Fibroblast of lung (primary cell): ENCODE data around the gene CTDP1. TPM values are rescaled to one million over a fixed set of nuclear protein-coding genes. Genes with fewer than 3 reads are reported as not detected.

Source experiments
- DNase-seq, 2 donors: peaks; one replicate each; pipeline versions ENCODE4 v3.0.0 to v3.0.0-alpha.2; 2010; ENCODE audit warnings: low read depth in 2 of 2
- H2AFZ ChIP-seq: 2 replicates; pipeline ENCODE4 v1.5.1; 2012; ENCODE audit warnings: low read length, control low read depth, inconsistent platforms
- H3K27ac ChIP-seq: 2 replicates; pipeline ENCODE4 v1.5.1; 2011; ENCODE audit warnings: low read length, control low read depth; ENCODE audit not compliant: insufficient read depth
- H3K27me3 ChIP-seq: 2 replicates; pipeline ENCODE4 v1.5.1; 2011; ENCODE audit warnings: mild to moderate bottlenecking, low read length; ENCODE audit not compliant: control insufficient read depth, insufficient read depth
- H3K36me3 ChIP-seq: 2 replicates; pipeline ENCODE4 v1.5.1; 2011; ENCODE audit warnings: low read length; ENCODE audit not compliant: control insufficient read depth, insufficient read depth
- H3K4me1 ChIP-seq: 2 replicates; pipeline ENCODE4 v1.5.1; 2011; ENCODE audit warnings: low read length; ENCODE audit not compliant: control insufficient read depth, insufficient read depth; ENCODE audit errors: extremely low read depth
- H3K4me2 ChIP-seq: 2 replicates; pipeline ENCODE4 v1.5.1; 2011; ENCODE audit warnings: low read length, control low read depth; ENCODE audit not compliant: insufficient read depth; ENCODE audit errors: extremely low read depth
- H3K4me3 ChIP-seq, 4 experiments: fragments of 200-600 bp in 1 of 4; sonication (generic) in 1 of 4; replicated peaks in 1 of 4; 2 replicates each; pipeline ENCODE4 v1.5.1; 2011 to 2016; ENCODE audit warnings: low read length in 4 of 4, low read depth in 3 of 4, mild to moderate bottlenecking in 3 of 4, control low read depth in 2 of 4, inconsistent platforms in 1 of 4, mixed read lengths in 1 of 4; ENCODE audit not compliant: insufficient read depth in 1 of 4; ENCODE audit errors: control extremely low read depth in 1 of 4
- H3K79me2 ChIP-seq: 2 replicates; pipeline ENCODE4 v1.5.1; 2012; ENCODE audit warnings: mild to moderate bottlenecking, low read length, inconsistent platforms; ENCODE audit not compliant: control insufficient read depth, insufficient read depth
- H3K9ac ChIP-seq: 2 replicates; pipeline ENCODE4 v1.5.1; 2011; ENCODE audit warnings: mild to moderate bottlenecking, low read length, control low read depth; ENCODE audit not compliant: insufficient read depth
- H3K9me3 ChIP-seq: 2 replicates; pipeline ENCODE4 v1.5.1; 2012; ENCODE audit warnings: low read depth, low read length; ENCODE audit not compliant: control insufficient read depth, insufficient read depth
- H4K20me1 ChIP-seq: 2 replicates; pipeline ENCODE4 v1.5.1; 2011; ENCODE audit warnings: low read length; ENCODE audit not compliant: control insufficient read depth, insufficient read depth; ENCODE audit errors: extremely low read depth
- EZH2 ChIP-seq: IDR thresholded peaks from 2 replicates; pipeline ENCODE4 v1.5.1; 2012; ENCODE audit warnings: low read length, control low read depth, mild to moderate bottlenecking; ENCODE audit errors: missing control alignments
- polyA plus RNA-seq, 2 donors: library from polyadenylated mRNA; depleted of rRNA in 1 of 2; stranded (reverse) in 1 of 2; unstranded in 1 of 2; fragments of >200 nt; gene quantifications; 2 replicates each; pipeline ENCODE4 v1.2.1, GENCODE V29; 2011 to 2012; ENCODE audit warnings: missing spikeins in 1 of 2
- total RNA-seq: library from RNA; depleted of rRNA; stranded (reverse); fragments of >200 nt; gene quantifications from 2 replicates; pipeline ENCODE4 v1.2.1, GENCODE V29; 2014
- TF ChIP-seq, protein P1 (sequence below), 2 donors: IDR thresholded peaks in 1 of 2; conservative IDR thresholded peaks in 1 of 2; 1 replicate in 1 of 2; 2 replicates in 1 of 2; pipeline ENCODE4 v1.5.1; 2011 to 2012; ENCODE audit warnings: low read length in 2 of 2, control low read depth in 1 of 2, inconsistent platforms in 1 of 2, low read depth in 1 of 2, mild to moderate bottlenecking in 1 of 2

Gene CTDP1
- total and polyA plus RNA-seq, 2 donors (not counting 1 experiment from before 2014, with no cell fraction given), result 6.4 to 24.8 TPM

DNA sequence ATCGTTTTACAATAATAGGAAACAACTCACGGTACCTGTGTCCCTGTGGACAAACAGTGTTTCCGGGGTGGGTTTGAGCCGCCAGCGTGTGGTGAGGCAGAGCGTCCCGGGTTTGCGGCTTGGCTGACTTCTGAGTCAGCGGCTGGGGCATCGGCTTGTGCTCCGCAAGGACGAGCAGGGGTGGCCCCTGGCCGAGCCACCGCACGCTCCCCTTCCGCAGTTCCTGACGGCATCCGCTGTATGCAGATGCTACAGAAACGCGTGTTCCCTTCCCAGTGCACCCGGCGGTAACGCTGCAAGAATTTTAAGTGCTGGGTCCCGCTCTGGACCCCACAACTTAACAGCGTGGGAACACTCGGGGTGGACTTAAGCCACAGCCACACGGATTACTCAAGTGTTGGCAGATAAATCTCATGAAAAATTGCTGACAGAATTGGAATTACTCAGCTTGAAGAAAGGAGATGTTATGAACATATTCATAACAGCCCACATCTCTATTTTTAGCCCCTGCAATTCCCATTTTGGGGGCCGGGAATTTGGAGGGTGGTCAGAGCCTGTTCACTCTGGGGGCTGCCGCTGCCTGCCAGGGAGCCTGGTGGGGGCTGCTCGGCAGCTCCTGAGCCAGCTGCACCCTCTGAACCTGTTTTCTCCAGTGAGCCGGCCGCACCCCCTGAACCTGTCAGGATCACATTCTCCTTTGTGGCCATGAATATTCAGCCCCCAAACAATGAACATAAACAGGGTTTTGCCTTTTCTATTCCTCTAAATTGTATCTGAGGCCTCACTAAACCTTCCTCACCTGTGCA, 105.6 kb downstream of the CTDP1 start:
- peaks cover 20% of the 10 kb centered on the region for H3K27me3 ChIP-seq
- H3K4me1 ChIP-seq, result no peaks in the 10 kb centered on the region
- no peaks in the 10 kb centered on the region for H3K79me2 ChIP-seq
- TF ChIP-seq, protein P1, sequence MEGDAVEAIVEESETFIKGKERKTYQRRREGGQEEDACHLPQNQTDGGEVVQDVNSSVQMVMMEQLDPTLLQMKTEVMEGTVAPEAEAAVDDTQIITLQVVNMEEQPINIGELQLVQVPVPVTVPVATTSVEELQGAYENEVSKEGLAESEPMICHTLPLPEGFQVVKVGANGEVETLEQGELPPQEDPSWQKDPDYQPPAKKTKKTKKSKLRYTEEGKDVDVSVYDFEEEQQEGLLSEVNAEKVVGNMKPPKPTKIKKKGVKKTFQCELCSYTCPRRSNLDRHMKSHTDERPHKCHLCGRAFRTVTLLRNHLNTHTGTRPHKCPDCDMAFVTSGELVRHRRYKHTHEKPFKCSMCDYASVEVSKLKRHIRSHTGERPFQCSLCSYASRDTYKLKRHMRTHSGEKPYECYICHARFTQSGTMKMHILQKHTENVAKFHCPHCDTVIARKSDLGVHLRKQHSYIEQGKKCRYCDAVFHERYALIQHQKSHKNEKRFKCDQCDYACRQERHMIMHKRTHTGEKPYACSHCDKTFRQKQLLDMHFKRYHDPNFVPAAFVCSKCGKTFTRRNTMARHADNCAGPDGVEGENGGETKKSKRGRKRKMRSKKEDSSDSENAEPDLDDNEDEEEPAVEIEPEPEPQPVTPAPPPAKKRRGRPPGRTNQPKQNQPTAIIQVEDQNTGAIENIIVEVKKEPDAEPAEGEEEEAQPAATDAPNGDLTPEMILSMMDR (conservative IDR thresholded peaks at IDR 0.05 in 1 of 2, IDR thresholded peaks at IDR 0.05 in 1 of 2; ENCODE audit: low read depth in 1 of 2, low read length in 2 of 2), result no peak
- no peak for TF ChIP-seq EZH2
- H4K20me1 ChIP-seq, result no peaks in the 10 kb centered on the region
- H3K9ac ChIP-seq, result peak overlapping the region; percentile 16
- no peak overlapping the region for H2AFZ ChIP-seq
- no peak overlapping the region for H3K4me3 ChIP-seq
- peak; percentile 22 to 36 for DNase-seq
- no peak overlapping the region for H3K4me2 ChIP-seq
- no peaks in the 10 kb centered on the region for H3K36me3 ChIP-seq
- no peak overlapping the region for H3K27ac ChIP-seq
- no peaks in the 10 kb centered on the region for H3K9me3 ChIP-seq

DNA sequence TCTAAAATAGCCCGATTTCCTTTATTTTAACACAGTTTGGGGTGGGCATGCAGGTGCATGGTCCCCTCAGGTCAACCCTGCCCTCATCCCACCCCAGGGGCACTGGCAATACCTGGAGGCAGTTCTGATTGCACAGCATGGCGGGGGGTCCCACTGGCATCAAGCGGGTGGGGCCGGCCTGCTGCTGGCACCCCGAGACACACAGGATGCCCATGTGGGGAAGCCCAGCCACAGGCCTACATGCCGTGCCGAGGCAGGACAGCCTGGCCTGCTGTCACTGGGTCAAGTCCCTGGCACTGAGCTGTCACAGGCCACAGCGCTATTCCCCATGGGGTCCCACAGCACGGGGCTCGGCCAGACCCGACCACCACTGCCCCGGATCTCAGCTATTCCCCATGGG, 106.2 kb downstream of the CTDP1 start:
- Histone ChIP-seq H3K4me2 (no peak overlapping the region), H3K27ac (no peak overlapping the region), H3K9me3 (no peaks in the 10 kb centered on the region), H3K79me2 (no peaks in the 10 kb centered on the region), H3K9ac (no peak overlapping the region), H3K27me3 (peaks cover 20% of the 10 kb centered on the region), H2AFZ (no peak overlapping the region), H3K36me3 (no peaks in the 10 kb centered on the region), H3K4me1 (peaks cover 2% of the 10 kb centered on the region), H3K4me3 (no peak overlapping the region), H4K20me1 (no peaks in the 10 kb centered on the region)
- no peak for TF ChIP-seq EZH2
- TF ChIP-seq, protein P1 (conservative IDR thresholded peaks at IDR 0.05 in 1 of 2, IDR thresholded peaks at IDR 0.05 in 1 of 2; ENCODE audit: low read depth in 1 of 2, low read length in 2 of 2), result no peak
- no peak for DNase-seq

DNA sequence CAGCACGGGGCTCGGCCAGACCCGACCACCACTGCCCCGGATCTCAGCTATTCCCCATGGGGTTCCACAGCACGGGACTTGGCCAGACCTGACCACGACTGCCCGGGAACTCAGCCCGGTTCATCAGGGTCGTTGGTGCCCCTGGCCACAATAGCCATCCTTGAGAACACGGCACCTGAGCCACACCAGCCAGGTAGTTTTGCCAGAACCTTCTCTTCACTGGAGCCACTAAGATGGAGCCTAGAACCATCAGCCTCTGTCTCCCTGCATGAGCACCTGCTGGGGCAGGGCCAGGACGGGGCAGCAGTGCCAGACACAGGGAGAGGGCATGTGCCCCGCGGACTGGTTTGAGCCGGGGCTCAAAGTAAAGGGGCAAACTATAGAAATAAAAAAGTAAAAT, 106.7 kb downstream of the CTDP1 start:
- H4K20me1 ChIP-seq, result no peaks in the 10 kb centered on the region
- H3K4me1 ChIP-seq, result peaks cover 5% of the 10 kb centered on the region
- no peak for DNase-seq
- H3K36me3 ChIP-seq, result no peaks in the 10 kb centered on the region
- H3K9me3 ChIP-seq, result no peaks in the 10 kb centered on the region
- H3K27me3 ChIP-seq, result peaks cover 20% of the 10 kb centered on the region
- TF ChIP-seq, protein P1 (conservative IDR thresholded peaks at IDR 0.05 in 1 of 2, IDR thresholded peaks at IDR 0.05 in 1 of 2; ENCODE audit: low read depth in 1 of 2, low read length in 2 of 2), result no peak
- no peak for TF ChIP-seq EZH2
- no peak overlapping the region for H3K27ac ChIP-seq
- H3K9ac ChIP-seq, result no peak overlapping the region
- H2AFZ ChIP-seq, result no peak overlapping the region
- no peaks in the 10 kb centered on the region for H3K79me2 ChIP-seq
- H3K4me2 ChIP-seq, result no peak overlapping the region
- no peak overlapping the region for H3K4me3 ChIP-seq
